Neuron (in vitro differentiated cells): ENCODE data around the gene PCNX2.

Experiments used
- H2AFZ ChIP-seq: one replicate; pipeline ENCODE4 v1.6.1; 2013; ENCODE audit warnings: low read depth, mild to moderate bottlenecking, inconsistent platforms, low read length, moderate library complexity
- H3K27me3 ChIP-seq: one replicate; pipeline ENCODE4 v1.6.1; 2013; ENCODE audit warnings: low read length; ENCODE audit not compliant: insufficient read depth
- H3K36me3 ChIP-seq: one replicate; pipeline ENCODE4 v1.6.1; 2013; ENCODE audit warnings: low read length; ENCODE audit not compliant: insufficient read depth
- H3K4me1 ChIP-seq: one replicate; pipeline ENCODE4 v1.6.1; 2013; ENCODE audit warnings: low read length; ENCODE audit not compliant: insufficient read depth
- H3K4me3 ChIP-seq: 2 replicates; pipeline ENCODE4 v1.5.1; 2013; ENCODE audit warnings: mild to moderate bottlenecking, low read length, moderate library complexity
- H3K9me3 ChIP-seq: one replicate; pipeline ENCODE4 v1.6.1; 2013; ENCODE audit warnings: low read length

PCNX2 gene

GRCh38 chr1:232973652-232974611 lies 321.6 kb downstream of the PCNX2 start:
- Histone ChIP-seq H2AFZ (no peak overlapping the region), H3K4me1 (no peaks in the 10 kb centered on the region), H3K9me3 (peaks cover 19% of the 10 kb centered on the region), H3K36me3 (peaks cover 71% of the 10 kb centered on the region), H3K4me3 (no peak overlapping the region), H3K27me3 (no peaks in the 10 kb centered on the region)

GRCh38 chr1:232970508-232970907 lies 325.0 kb downstream of the PCNX2 start:
- Histone ChIP-seq H3K36me3 (peaks cover 67% of the 10 kb centered on the region), H3K9me3 (peaks cover 19% of the 10 kb centered on the region), H3K4me3 (no peak overlapping the region), H3K27me3 (no peaks in the 10 kb centered on the region), H2AFZ (no peak overlapping the region), H3K4me1 (no peaks in the 10 kb centered on the region)

- Histone ChIP-seq H3K9me3 (peaks cover 19% of the 10 kb centered on the region), H3K4me3 (no peak overlapping the region), H3K27me3 (no peaks in the 10 kb centered on the region), H2AFZ (no peak overlapping the region), H3K36me3 (peaks cover 64% of the 10 kb centered on the region), H3K4me1 (no peaks in the 10 kb centered on the region)
Measured at GRCh38 chr1:232969799-232970198, 325.7 kb downstream of the PCNX2 start.

GRCh38 chr1:232968965-232969364 lies 326.6 kb downstream of the PCNX2 start:
- Histone ChIP-seq H3K36me3 (peaks cover 61% of the 10 kb centered on the region), H3K4me1 (no peaks in the 10 kb centered on the region), H3K4me3 (no peak overlapping the region), H3K27me3 (no peaks in the 10 kb centered on the region), H2AFZ (no peak overlapping the region), H3K9me3 (peaks cover 17% of the 10 kb centered on the region)

- H3K36me3 ChIP-seq, result peaks cover 59% of the 10 kb centered on the region
- H3K4me3 ChIP-seq, result no peak overlapping the region
- H3K4me1 ChIP-seq, result peaks cover 3% of the 10 kb centered on the region
- no peaks in the 10 kb centered on the region for H3K27me3 ChIP-seq
- no peak overlapping the region for H2AFZ ChIP-seq
- peaks cover 14% of the 10 kb centered on the region for H3K9me3 ChIP-seq
Measured at GRCh38 chr1:232968391-232968790, 327.1 kb downstream of the PCNX2 start.

GRCh38 chr1:232966663-232967062 lies 328.9 kb downstream of the PCNX2 start:
- H3K9me3 ChIP-seq, result peaks cover 4% of the 10 kb centered on the region
- H3K36me3 ChIP-seq, result peaks cover 44% of the 10 kb centered on the region
- peaks cover 16% of the 10 kb centered on the region for H3K4me1 ChIP-seq
- no peak overlapping the region for H2AFZ ChIP-seq
- H3K27me3 ChIP-seq, result no peaks in the 10 kb centered on the region
- no peak overlapping the region for H3K4me3 ChIP-seq

- H3K9me3 ChIP-seq, result peaks cover 2% of the 10 kb centered on the region
- H2AFZ ChIP-seq, result no peak overlapping the region
- no peaks in the 10 kb centered on the region for H3K27me3 ChIP-seq
- H3K36me3 ChIP-seq, result peaks cover 36% of the 10 kb centered on the region
- peaks cover 16% of the 10 kb centered on the region for H3K4me1 ChIP-seq
- no peak overlapping the region for H3K4me3 ChIP-seq
Measured at GRCh38 chr1:232965912-232966217, 329.7 kb downstream of the PCNX2 start.

GRCh38 chr1:232965124-232965911 lies 330.2 kb downstream of the PCNX2 start:
- no peaks in the 10 kb centered on the region for H3K9me3 ChIP-seq
- no peak overlapping the region for H3K4me3 ChIP-seq
- H3K27me3 ChIP-seq, result no peaks in the 10 kb centered on the region
- H3K4me1 ChIP-seq, result peaks cover 16% of the 10 kb centered on the region
- H2AFZ ChIP-seq, result no peak overlapping the region
- H3K36me3 ChIP-seq, result peaks cover 31% of the 10 kb centered on the region

- no peaks in the 10 kb centered on the region for H3K27me3 ChIP-seq
- H3K36me3 ChIP-seq, result peaks cover 29% of the 10 kb centered on the region
- H3K4me3 ChIP-seq, result no peak overlapping the region
- H3K4me1 ChIP-seq, result peaks cover 16% of the 10 kb centered on the region
- no peak overlapping the region for H2AFZ ChIP-seq
- no peaks in the 10 kb centered on the region for H3K9me3 ChIP-seq
Measured at GRCh38 chr1:232964601-232965000, 330.9 kb downstream of the PCNX2 start.

- Histone ChIP-seq H3K4me1 (peaks cover 16% of the 10 kb centered on the region), H3K9me3 (peaks cover 5% of the 10 kb centered on the region), H2AFZ (no peak overlapping the region), H3K36me3 (peaks cover 26% of the 10 kb centered on the region), H3K27me3 (no peaks in the 10 kb centered on the region), H3K4me3 (no peak overlapping the region)
Measured at GRCh38 chr1:232962761-232963745, 332.5 kb downstream of the PCNX2 start.

GRCh38 chr1:232958067-232958466 lies 337.5 kb downstream of the PCNX2 start:
- peaks cover 17% of the 10 kb centered on the region for H3K36me3 ChIP-seq

GRCh38 chr1:232956081-232956480 lies 339.4 kb downstream of the PCNX2 start:
- Histone ChIP-seq H3K27me3 (no peaks in the 10 kb centered on the region), H3K9me3 (peaks cover 5% of the 10 kb centered on the region), H3K36me3 (peaks cover 17% of the 10 kb centered on the region), H2AFZ (no peak overlapping the region), H3K4me3 (no peak overlapping the region), H3K4me1 (peaks cover 21% of the 10 kb centered on the region)

More at GRCh38 chr1:232958067-232958466, 337.5 kb downstream of the PCNX2 start:
- Histone ChIP-seq H3K4me3 (no peak overlapping the region), H3K27me3 (no peaks in the 10 kb centered on the region), H2AFZ (no peak overlapping the region), H3K4me1 (peaks cover 14% of the 10 kb centered on the region), H3K9me3 (peaks cover 5% of the 10 kb centered on the region)
